Endothelial cell of umbilical vein (primary cell): ENCODE results near the gene SPATA45. TPM values are rescaled to one million over a fixed set of nuclear protein-coding genes. Genes with fewer than 3 reads are reported as not detected.

Experiments
- BruUV-seq: library from RNA; stranded (reverse); fragments of 400-500 nt; replicated peaks from 2 replicates; lab custom pipeline; 2021; lab: Mats Ljungman, UMichigan
- CTCF ChIA-PET: fragments of 300-600, 350-600 bp; sonication (Branson Sonifier 250); formaldehyde crosslinking; loops from one replicate; lab custom pipeline; 2021; ENCODE audit warnings: antibody characterized with exemption, inconsistent platforms; lab: Charles Lee
- POLR2A ChIA-PET: fragments of 300-600, 350-600 bp; sonication (Branson Sonifier 250); formaldehyde crosslinking; loops from one replicate; lab custom pipeline; 2021; ENCODE audit warnings: antibody characterized with exemption, inconsistent platforms; lab: Charles Lee
- DNase-seq: peaks from one replicate; pipeline ENCODE4 v3.0.0-alpha.2; 2011; ENCODE audit warnings: low read depth, low spot score
- FAIRE-seq: peaks from 2 replicates; lab custom pipeline; 2011; peaks lifted over from hg19 to GRCh38; lab: Jason Lieb, UNC
- H2AFZ ChIP-seq: 2 replicates; pipeline ENCODE4 v1.6.0; 2012; ENCODE audit warnings: low read depth, low read length, control low read depth, inconsistent platforms
- H3K27ac ChIP-seq: 2 replicates; pipeline ENCODE4 v1.5.1; 2011; ENCODE audit warnings: low read depth, mild to moderate bottlenecking, control low read depth, low read length, moderate library complexity; ENCODE audit not compliant: insufficient read depth
- H3K27me3 ChIP-seq, 2 experiments: 2 replicates each; pipeline versions ENCODE4 v1.6.0 to v1.6.1; 2011; ENCODE audit warnings: low read length in 2 of 2, mixed read lengths in 1 of 2; ENCODE audit not compliant: control insufficient read depth in 2 of 2, insufficient read depth in 2 of 2
- H3K36me3 ChIP-seq, 2 experiments: 2 replicates in 1 of 2; 3 replicates in 1 of 2; pipeline ENCODE4 v1.5.1; 2011; ENCODE audit warnings: low read length in 2 of 2, mild to moderate bottlenecking in 1 of 2, moderate library complexity in 1 of 2; ENCODE audit not compliant: control insufficient read depth in 2 of 2, insufficient read depth in 2 of 2; ENCODE audit errors: extremely low read depth in 1 of 2
- H3K4me1 ChIP-seq: 3 replicates; pipeline ENCODE4 v1.5.1; 2011; ENCODE audit warnings: mild to moderate bottlenecking, low read length; ENCODE audit not compliant: control insufficient read depth, insufficient read depth; ENCODE audit errors: extremely low read depth
- H3K4me2 ChIP-seq: 2 replicates; pipeline ENCODE4 v1.6.1; 2011; ENCODE audit warnings: low read length, control low read depth, mixed read lengths; ENCODE audit not compliant: insufficient read depth
- H3K4me3 ChIP-seq, 3 experiments: fragments of 200-600 bp in 1 of 3; sonication (generic), shearing (Covaris generic) in 1 of 3; replicated peaks in 1 of 3; 2 replicates each; pipeline ENCODE4 v1.5.1; 2011 to 2016; ENCODE audit warnings: control low read depth in 3 of 3, low read length in 3 of 3, mild to moderate bottlenecking in 2 of 3, inconsistent platforms in 1 of 3, low read depth in 1 of 3, moderate library complexity in 1 of 3; ENCODE audit not compliant: insufficient read depth in 1 of 3
- H3K79me2 ChIP-seq: 2 replicates; pipeline ENCODE4 v1.6.0; 2012; ENCODE audit warnings: low read length, inconsistent platforms; ENCODE audit not compliant: control insufficient read depth, insufficient read depth
- H3K9ac ChIP-seq: replicated peaks from 2 replicates; pipeline ENCODE3; 2011; ENCODE audit warnings: low read length, control low read depth; ENCODE audit not compliant: insufficient read depth; ENCODE audit errors: extremely low read depth
- H3K9me1 ChIP-seq: replicated peaks from 3 replicates; pipeline ENCODE4 v1.6.0; 2011; ENCODE audit warnings: mild to moderate bottlenecking, low read length; ENCODE audit not compliant: control insufficient read depth, insufficient read depth; ENCODE audit errors: extremely low read depth
- H3K9me3 ChIP-seq: replicated peaks from 2 replicates; pipeline ENCODE4 v1.5.1; 2012; ENCODE audit warnings: low read length, inconsistent platforms; ENCODE audit not compliant: control insufficient read depth, insufficient read depth
- H4K20me1 ChIP-seq: replicated peaks from 2 replicates; pipeline ENCODE3; 2011; ENCODE audit warnings: mild to moderate bottlenecking, low read length; ENCODE audit not compliant: control insufficient read depth, insufficient read depth; ENCODE audit errors: extremely low read depth
- CTCF ChIP-seq, 2 donors: IDR thresholded peaks; 1 replicate in 1 of 2; 2 replicates in 1 of 2; pipeline ENCODE4 v1.5.1; 2011; ENCODE audit warnings: low read length in 2 of 2, mild to moderate bottlenecking in 2 of 2, moderate library complexity in 2 of 2, control low read depth in 1 of 2, inconsistent platforms in 1 of 2, low read depth in 1 of 2; ENCODE audit not compliant: insufficient read depth in 1 of 2; ENCODE audit errors: extremely low read depth in 1 of 2
- EZH2 ChIP-seq: IDR thresholded peaks from 2 replicates; pipeline ENCODE4 v1.6.1; 2012; ENCODE audit warnings: borderline replicate concordance, low read depth, mild to moderate bottlenecking, moderate library complexity, low read length, inconsistent platforms; ENCODE audit not compliant: severe bottlenecking
- FOS ChIP-seq: IDR thresholded peaks from 2 replicates; pipeline ENCODE4 v1.6.1; 2011; ENCODE audit warnings: mild to moderate bottlenecking, low read length, moderate library complexity, borderline replicate concordance; ENCODE audit not compliant: insufficient read depth
- GATA2 ChIP-seq: IDR thresholded peaks from 2 replicates; pipeline ENCODE4 v1.7.0; 2011; ENCODE audit warnings: low read depth, mild to moderate bottlenecking, moderate library complexity, mixed read lengths, low read length; ENCODE audit not compliant: insufficient read length, insufficient read depth
- JUN ChIP-seq: IDR thresholded peaks from 2 replicates; pipeline ENCODE4 v1.6.1; 2011; ENCODE audit warnings: borderline replicate concordance, low read depth; ENCODE audit not compliant: insufficient read length, insufficient read depth
- MAX ChIP-seq: IDR thresholded peaks from 2 replicates; pipeline ENCODE4 v1.6.1; 2011; ENCODE audit not compliant: insufficient read depth, insufficient read length
- MYC ChIP-seq: IDR thresholded peaks from one replicate; pipeline ENCODE4 v1.6.1; 2011; ENCODE audit warnings: mild to moderate bottlenecking, low read depth, low read length
- POLR2A ChIP-seq: IDR thresholded peaks from 2 replicates; pipeline ENCODE4 v1.6.1; 2012; ENCODE audit warnings: low read depth, mild to moderate bottlenecking, control low read depth, low read length
- POLR2AphosphoS5 ChIP-seq: IDR thresholded peaks from 2 replicates; pipeline ENCODE4 v1.6.1; 2012; ENCODE audit warnings: low read depth, mild to moderate bottlenecking, control low read depth, low read length, moderate library complexity; ENCODE audit not compliant: insufficient read depth
- dilution Hi-C: fragments of 300-500 bp; cut with MboI; formaldehyde crosslinking; loops from one replicate; pipeline ENCODE4 v1.15.0; 2019; ENCODE audit warnings: low sequenced_read_pairs; ENCODE audit not compliant: extremely low pct_ligation_motif_present
- intact Hi-C: fragments of 100-400 bp; cut with micrococcal nuclease; formaldehyde crosslinking; loops from one replicate; pipeline ENCODE4 v1.10.0; 2022
- polyA plus RNA-seq, 4 experiments: library from polyadenylated mRNA; depleted of rRNA in 3 of 4; stranded (reverse) in 3 of 4; unstranded in 1 of 4; fragments of >200 nt; gene quantifications; 2 replicates each; pipeline versions ENCODE4 v1.2.1 to v1.2.3, GENCODE V29; 2011 to 2012; ENCODE audit warnings: missing spikeins in 1 of 4
- total RNA-seq: library from RNA; stranded (reverse); gene quantifications from 2 replicates; pipeline ENCODE4 v1.2.3, GENCODE V29; 2021

SPATA45 gene
- total and polyA plus RNA-seq, 2 donors (not counting 3 experiments of a cell fraction or from before 2014, with no cell fraction given): not detected

GRCh38 chr1:212783976-212784375, 63.5 kb downstream of the SPATA45 start:
- BruUV-seq: no TSS peak
- no peak overlapping the region for H2AFZ ChIP-seq
- no peak overlapping the region for H3K9ac ChIP-seq
- dilution Hi-C loops: no loop called here
- H3K36me3 ChIP-seq: peaks cover 0 to 6% of the 10 kb centered on the region in 2 experiments
- DNase-seq (no peak), FAIRE-seq (no peak)
- H3K4me1 ChIP-seq: peaks cover 15% of the 10 kb centered on the region
- H4K20me1 ChIP-seq: no peaks in the 10 kb centered on the region
- POLR2A ChIA-PET: no interaction called here
- no peaks in the 10 kb centered on the region for H3K79me2 ChIP-seq
- no peak overlapping the region for H3K4me2 ChIP-seq
- CTCF ChIA-PET: interaction anchor here (3.4 kb wide), 1 partner anchor 119 kb away, joined by 28 read pairs; no protein-coding TSS in a partner anchor
- H3K4me3 ChIP-seq: no peak overlapping the region
- no peak overlapping the region for H3K27ac ChIP-seq
- intact Hi-C loops: loop anchor here (1.0 to 2.0 kb wide), 3 partner anchors 7 to 175 kb away; partner anchors contain the start of genes ATF3, NSL1 and TATDN3
- H3K9me1 ChIP-seq: no peaks in the 10 kb centered on the region
- H3K9me3 ChIP-seq: no peaks in the 10 kb centered on the region
- TF ChIP-seq FOS: peak; percentile 4
- TF ChIP-seq EZH2: no peak
- no peaks in the 10 kb centered on the region for H3K27me3 ChIP-seq

GRCh38 chr1:212782422-212783154, 64.9 kb downstream of the SPATA45 start:
- Histone ChIP-seq H3K9me3 (no peaks in the 10 kb centered on the region), H3K4me1 (peaks cover 15% of the 10 kb centered on the region), H3K9me1 (no peaks in the 10 kb centered on the region), H3K4me3 (no peak overlapping the region), H3K9ac (no peak overlapping the region), H3K36me3 (peaks cover 0 to 6% of the 10 kb centered on the region in 2 experiments), H2AFZ (no peak overlapping the region), H3K79me2 (no peaks in the 10 kb centered on the region), H3K4me2 (peak overlapping the region; percentile 56), H4K20me1 (no peaks in the 10 kb centered on the region), H3K27ac (peak overlapping the region; percentile 15), H3K27me3 (no peaks in the 10 kb centered on the region)
- FAIRE-seq: peak; percentile 87
- TF ChIP-seq JUN (peak; percentile 78), GATA2 (peak; percentile 14), EZH2 (no peak), MYC (no peak), POLR2AphosphoS5 (peak; percentile 75), FOS (peak; percentile 80), CTCF (IDR thresholded peaks at IDR 0.05; ENCODE audit: extremely low read depth in 1 of 2, insufficient read depth in 1 of 2, low read depth in 1 of 2, low read length in 2 of 2) (peak; percentile 34 to 38), POLR2A (no peak), MAX (no peak)
- no TSS peak for BruUV-seq
- intact Hi-C loops: loop anchor here (1.0 to 2.0 kb wide), 6 partner anchors 9 to 325 kb away; partner anchors contain the start of genes ATF3, NSL1 and TATDN3
- DNase-seq: peak; percentile 79
- ChIA-PET CTCF (interaction anchor here (0.7 to 3.4 kb wide), 6 partner anchors 14 to 327 kb away, joined by 3 to 31 read pairs (median 16); no protein-coding TSS in a partner anchor), POLR2A (no interaction called here)
- dilution Hi-C loops: no loop called here
